SH-SY5Y (cell line): ENCODE results near the gene SNRNP35.

Experiments
- GATA2 ChIP-seq: IDR thresholded peaks from 2 replicates; pipeline ENCODE4 v1.6.1; 2011; ENCODE audit warnings: mild to moderate bottlenecking, low read depth, low read length
- GATA3 ChIP-seq: IDR thresholded peaks from 2 replicates; pipeline ENCODE4 v1.6.1; 2011; ENCODE audit warnings: low read depth, mild to moderate bottlenecking, low read length, moderate library complexity

DNA sequence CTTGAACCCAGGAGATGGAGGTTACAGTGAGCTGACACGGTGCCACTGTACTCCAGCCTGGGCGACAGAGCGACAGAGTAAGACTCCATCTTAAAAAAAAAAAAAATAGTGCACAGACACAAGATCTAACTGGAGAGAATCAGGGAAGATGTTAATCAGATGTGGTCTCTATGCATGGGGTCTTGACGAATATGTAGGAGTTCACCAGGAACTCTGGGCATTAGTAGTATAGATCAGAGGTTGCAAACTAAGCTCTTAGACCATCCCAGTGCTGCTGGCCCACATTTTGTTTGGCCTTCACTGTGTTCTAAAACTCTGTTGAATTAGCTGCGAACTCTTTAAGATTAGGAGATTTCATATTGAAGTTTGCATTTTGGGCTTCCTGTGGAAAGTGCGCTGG is 31.6 kb downstream of the SNRNP35 start:
- TF ChIP-seq GATA2, result no peak
- no peak for TF ChIP-seq GATA3
